ENCODE data around the gene MFAP5.

- TF ChIP-seq RAD21 (IDR thresholded peaks at IDR 0.05; ENCODE audit: insufficient read depth, low read depth, low read length) (no peak), POLR2A (IDR thresholded peaks at IDR 0.05; ENCODE audit: low read depth, low read length) (no peak), BCL11A (IDR thresholded peaks at IDR 0.05; ENCODE audit: low read depth, low read length) (no peak), NR2C2 (IDR thresholded peaks at IDR 0.05; ENCODE audit: borderline replicate concordance, control insufficient read depth, insufficient read length, low read depth) (no peak)
- TF ChIP-seq, protein P1, sequence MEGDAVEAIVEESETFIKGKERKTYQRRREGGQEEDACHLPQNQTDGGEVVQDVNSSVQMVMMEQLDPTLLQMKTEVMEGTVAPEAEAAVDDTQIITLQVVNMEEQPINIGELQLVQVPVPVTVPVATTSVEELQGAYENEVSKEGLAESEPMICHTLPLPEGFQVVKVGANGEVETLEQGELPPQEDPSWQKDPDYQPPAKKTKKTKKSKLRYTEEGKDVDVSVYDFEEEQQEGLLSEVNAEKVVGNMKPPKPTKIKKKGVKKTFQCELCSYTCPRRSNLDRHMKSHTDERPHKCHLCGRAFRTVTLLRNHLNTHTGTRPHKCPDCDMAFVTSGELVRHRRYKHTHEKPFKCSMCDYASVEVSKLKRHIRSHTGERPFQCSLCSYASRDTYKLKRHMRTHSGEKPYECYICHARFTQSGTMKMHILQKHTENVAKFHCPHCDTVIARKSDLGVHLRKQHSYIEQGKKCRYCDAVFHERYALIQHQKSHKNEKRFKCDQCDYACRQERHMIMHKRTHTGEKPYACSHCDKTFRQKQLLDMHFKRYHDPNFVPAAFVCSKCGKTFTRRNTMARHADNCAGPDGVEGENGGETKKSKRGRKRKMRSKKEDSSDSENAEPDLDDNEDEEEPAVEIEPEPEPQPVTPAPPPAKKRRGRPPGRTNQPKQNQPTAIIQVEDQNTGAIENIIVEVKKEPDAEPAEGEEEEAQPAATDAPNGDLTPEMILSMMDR (IDR thresholded peaks at IDR 0.05 in 2 of 3, conservative IDR thresholded peaks at IDR 0.05 in 1 of 3; ENCODE audit: control insufficient read depth in 2 of 3, extremely low read depth in 1 of 3, insufficient read depth in 1 of 3, low read depth in 3 of 3, low read length in 3 of 3), result no peak
These were observed 26.0 kb downstream of the MFAP5 start for GRCh38 chr12:8636581-8636980.
